Panc1 (cell line): Measurements from ENCODE around the gene GLCCI1. TPM values are rescaled to one million over a fixed set of nuclear protein-coding genes. Genes with fewer than 3 reads are reported as not detected.

Experiments used
- ATAC-seq: fragments of 200-7000 bp; cut with Tn5 transposase; 2 replicates; pipeline ENCODE4 v1.9.1; 2020; ENCODE audit warnings: mild to moderate bottlenecking, moderate library complexity
- BruUV-seq: library from RNA; stranded (reverse); fragments of 400-500 nt; replicated peaks from 2 replicates; lab custom pipeline; 2021; lab: Mats Ljungman, UMichigan
- CTCF ChIA-PET: fragments of 300-600 bp; sonication (Branson Sonifier 250); formaldehyde crosslinking; loops from one replicate; lab custom pipeline; 2022; ENCODE audit warnings: antibody characterized with exemption; lab: Charles Lee
- POLR2A ChIA-PET: fragments of 300-600 bp; sonication (Branson Sonifier 250); formaldehyde crosslinking; loops from one replicate; lab custom pipeline; 2022; ENCODE audit warnings: antibody characterized with exemption; lab: Charles Lee
- DNase-seq: peaks from one replicate; pipeline ENCODE4 v3.0.0-alpha.2; 2010; ENCODE audit warnings: low read depth, low spot score
- H3K27ac ChIP-seq: 2 replicates; pipeline ENCODE4 v1.5.1; 2011; ENCODE audit warnings: mild to moderate bottlenecking, low read length, inconsistent platforms
- H3K27me3 ChIP-seq: fragments of 200-500 bp; sonication (Bioruptor generic); 2 replicates; pipeline ENCODE4 v1.6.0; 2014; ENCODE audit warnings: low read length, inconsistent platforms; ENCODE audit not compliant: control insufficient read depth, insufficient read depth
- H3K36me3 ChIP-seq: fragments of 200-500 bp; sonication (Bioruptor generic); 2 replicates; pipeline ENCODE4 v1.5.1; 2014; ENCODE audit warnings: inconsistent platforms, mild to moderate bottlenecking, low read length, moderate library complexity; ENCODE audit not compliant: control insufficient read depth, insufficient read depth
- H3K4me1 ChIP-seq: 2 replicates; pipeline ENCODE4 v1.5.1; 2011; ENCODE audit warnings: inconsistent platforms, mild to moderate bottlenecking, low read length, moderate library complexity; ENCODE audit not compliant: control insufficient read depth, insufficient read depth
- H3K4me3 ChIP-seq, 2 experiments: 2 replicates each; pipeline ENCODE4 v1.5.1; 2011 to 2012; ENCODE audit warnings: low read depth in 2 of 2, low read length in 2 of 2, mild to moderate bottlenecking in 2 of 2, inconsistent platforms in 1 of 2, moderate library complexity in 1 of 2
- H3K9me3 ChIP-seq: fragments of 200-500 bp; sonication (Bioruptor generic); 2 replicates; pipeline ENCODE4 v1.5.1; 2014; ENCODE audit warnings: low read depth, mild to moderate bottlenecking, inconsistent platforms, low read length, moderate library complexity; ENCODE audit not compliant: control insufficient read depth, insufficient read depth
- POLR2AphosphoS5 ChIP-seq: IDR thresholded peaks from 2 replicates; pipeline ENCODE4 v1.6.1; 2012; ENCODE audit warnings: mild to moderate bottlenecking, low read depth, low read length, moderate library complexity
- SIN3A ChIP-seq: IDR thresholded peaks from 2 replicates; pipeline ENCODE4 v1.6.1; 2012; ENCODE audit warnings: low read depth, mild to moderate bottlenecking, low read length, moderate library complexity, borderline replicate concordance; ENCODE audit not compliant: insufficient read depth
- TCF7L2 ChIP-seq: IDR thresholded peaks from 2 replicates; pipeline ENCODE4 v1.6.1; 2011; ENCODE audit warnings: mild to moderate bottlenecking, low read depth, low read length, inconsistent platforms
- in situ Hi-C: cut with HindIII; loops from 2 replicates; pipeline ENCODE4 v1.10.0; 2016; ENCODE audit warnings: low sequenced_read_pairs, low pct_unique_long_range_greater_than_20kb
- intact Hi-C: fragments of 100-400 bp; cut with micrococcal nuclease; formaldehyde crosslinking; loops from one replicate; pipeline ENCODE4 v1.10.0; 2022; ENCODE audit not compliant: unreplicated experiment
- total RNA-seq: library from RNA; stranded (reverse); gene quantifications from one replicate; pipeline ENCODE4 v1.2.1, GENCODE V29; 2021; ENCODE audit not compliant: unreplicated experiment
- TF ChIP-seq, protein P1 (sequence below), 2 experiments: IDR thresholded peaks; 2 replicates each; pipeline ENCODE4 v1.6.1; 2011 to 2012; ENCODE audit warnings: low read depth in 2 of 2, control low read depth in 1 of 2, low read length in 1 of 2, mild to moderate bottlenecking in 1 of 2, moderate library complexity in 1 of 2; ENCODE audit not compliant: insufficient read depth in 1 of 2
- TF ChIP-seq, protein P2 (sequence below): fragments of 450-650 bp; IDR thresholded peaks from 2 replicates; pipeline ENCODE4 v1.5.1; 2017; ENCODE audit warnings: mild to moderate bottlenecking

Gene GLCCI1
- total RNA-seq, 1 experiment from 2014 or later: 36.4 TPM

DNA sequence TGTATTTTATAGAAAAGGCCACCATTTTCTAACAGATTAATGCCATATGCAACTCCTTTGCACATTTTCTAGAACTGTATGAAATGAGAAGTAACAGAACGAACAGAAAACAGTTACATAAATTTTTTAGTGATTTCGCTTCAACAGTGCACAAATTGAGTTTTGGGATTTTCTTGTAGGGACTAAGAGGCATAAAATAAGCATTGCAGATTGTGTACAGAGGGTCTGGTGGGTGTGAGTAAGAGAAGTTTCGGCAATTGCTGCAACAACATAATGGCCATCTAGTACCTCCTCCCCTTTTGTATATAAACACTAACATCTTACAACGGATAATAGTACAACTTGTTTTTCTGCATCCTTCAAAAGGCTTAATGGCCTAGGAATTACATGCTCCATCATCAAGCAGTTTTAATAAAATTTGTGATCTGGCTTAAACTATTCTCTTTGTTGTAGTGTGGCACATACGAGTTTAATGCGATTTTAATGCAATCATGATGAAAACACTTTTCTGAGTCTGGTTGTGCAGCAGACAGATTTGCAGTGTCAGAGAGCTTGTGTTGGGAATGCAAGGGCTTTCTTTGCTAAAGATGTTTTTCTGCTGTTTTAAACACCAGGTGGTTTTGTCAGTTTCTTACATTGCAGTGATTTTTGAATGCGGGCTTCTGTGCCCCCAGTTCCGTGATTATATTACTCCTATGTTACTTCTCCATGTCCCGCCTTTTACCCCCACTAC is 2.9 kb downstream of the GLCCI1 start:
- TF ChIP-seq, protein P1, sequence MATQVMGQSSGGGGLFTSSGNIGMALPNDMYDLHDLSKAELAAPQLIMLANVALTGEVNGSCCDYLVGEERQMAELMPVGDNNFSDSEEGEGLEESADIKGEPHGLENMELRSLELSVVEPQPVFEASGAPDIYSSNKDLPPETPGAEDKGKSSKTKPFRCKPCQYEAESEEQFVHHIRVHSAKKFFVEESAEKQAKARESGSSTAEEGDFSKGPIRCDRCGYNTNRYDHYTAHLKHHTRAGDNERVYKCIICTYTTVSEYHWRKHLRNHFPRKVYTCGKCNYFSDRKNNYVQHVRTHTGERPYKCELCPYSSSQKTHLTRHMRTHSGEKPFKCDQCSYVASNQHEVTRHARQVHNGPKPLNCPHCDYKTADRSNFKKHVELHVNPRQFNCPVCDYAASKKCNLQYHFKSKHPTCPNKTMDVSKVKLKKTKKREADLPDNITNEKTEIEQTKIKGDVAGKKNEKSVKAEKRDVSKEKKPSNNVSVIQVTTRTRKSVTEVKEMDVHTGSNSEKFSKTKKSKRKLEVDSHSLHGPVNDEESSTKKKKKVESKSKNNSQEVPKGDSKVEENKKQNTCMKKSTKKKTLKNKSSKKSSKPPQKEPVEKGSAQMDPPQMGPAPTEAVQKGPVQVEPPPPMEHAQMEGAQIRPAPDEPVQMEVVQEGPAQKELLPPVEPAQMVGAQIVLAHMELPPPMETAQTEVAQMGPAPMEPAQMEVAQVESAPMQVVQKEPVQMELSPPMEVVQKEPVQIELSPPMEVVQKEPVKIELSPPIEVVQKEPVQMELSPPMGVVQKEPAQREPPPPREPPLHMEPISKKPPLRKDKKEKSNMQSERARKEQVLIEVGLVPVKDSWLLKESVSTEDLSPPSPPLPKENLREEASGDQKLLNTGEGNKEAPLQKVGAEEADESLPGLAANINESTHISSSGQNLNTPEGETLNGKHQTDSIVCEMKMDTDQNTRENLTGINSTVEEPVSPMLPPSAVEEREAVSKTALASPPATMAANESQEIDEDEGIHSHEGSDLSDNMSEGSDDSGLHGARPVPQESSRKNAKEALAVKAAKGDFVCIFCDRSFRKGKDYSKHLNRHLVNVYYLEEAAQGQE (IDR thresholded peaks at IDR 0.05; ENCODE audit: insufficient read depth in 1 of 2, low read depth in 2 of 2, low read length in 1 of 2): no peak
- TF ChIP-seq POLR2AphosphoS5: no peak
- no peak for TF ChIP-seq SIN3A
- TF ChIP-seq, protein P2, sequence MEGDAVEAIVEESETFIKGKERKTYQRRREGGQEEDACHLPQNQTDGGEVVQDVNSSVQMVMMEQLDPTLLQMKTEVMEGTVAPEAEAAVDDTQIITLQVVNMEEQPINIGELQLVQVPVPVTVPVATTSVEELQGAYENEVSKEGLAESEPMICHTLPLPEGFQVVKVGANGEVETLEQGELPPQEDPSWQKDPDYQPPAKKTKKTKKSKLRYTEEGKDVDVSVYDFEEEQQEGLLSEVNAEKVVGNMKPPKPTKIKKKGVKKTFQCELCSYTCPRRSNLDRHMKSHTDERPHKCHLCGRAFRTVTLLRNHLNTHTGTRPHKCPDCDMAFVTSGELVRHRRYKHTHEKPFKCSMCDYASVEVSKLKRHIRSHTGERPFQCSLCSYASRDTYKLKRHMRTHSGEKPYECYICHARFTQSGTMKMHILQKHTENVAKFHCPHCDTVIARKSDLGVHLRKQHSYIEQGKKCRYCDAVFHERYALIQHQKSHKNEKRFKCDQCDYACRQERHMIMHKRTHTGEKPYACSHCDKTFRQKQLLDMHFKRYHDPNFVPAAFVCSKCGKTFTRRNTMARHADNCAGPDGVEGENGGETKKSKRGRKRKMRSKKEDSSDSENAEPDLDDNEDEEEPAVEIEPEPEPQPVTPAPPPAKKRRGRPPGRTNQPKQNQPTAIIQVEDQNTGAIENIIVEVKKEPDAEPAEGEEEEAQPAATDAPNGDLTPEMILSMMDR: no peak
- no peak for TF ChIP-seq TCF7L2
- BruUV-seq: no TSS peak
- no peaks in the 10 kb centered on the region for H3K36me3 ChIP-seq
- peak overlapping the region; percentile 49 for H3K27ac ChIP-seq
- in situ Hi-C loops (no loop called here), intact Hi-C loops (loop anchor here (10.0 kb wide), 1 partner anchor 287 kb away; no protein-coding TSS in a partner anchor)
- ChIA-PET CTCF (no interaction called here), POLR2A (no interaction called here)
- peaks cover 32% of the 10 kb centered on the region for H3K4me1 ChIP-seq
- H3K9me3 ChIP-seq: no peaks in the 10 kb centered on the region
- ATAC-seq: no peak
- DNase-seq: no peak
- H3K27me3 ChIP-seq: no peaks in the 10 kb centered on the region
- peak overlapping the region; percentile 87 to 88 for H3K4me3 ChIP-seq

DNA sequence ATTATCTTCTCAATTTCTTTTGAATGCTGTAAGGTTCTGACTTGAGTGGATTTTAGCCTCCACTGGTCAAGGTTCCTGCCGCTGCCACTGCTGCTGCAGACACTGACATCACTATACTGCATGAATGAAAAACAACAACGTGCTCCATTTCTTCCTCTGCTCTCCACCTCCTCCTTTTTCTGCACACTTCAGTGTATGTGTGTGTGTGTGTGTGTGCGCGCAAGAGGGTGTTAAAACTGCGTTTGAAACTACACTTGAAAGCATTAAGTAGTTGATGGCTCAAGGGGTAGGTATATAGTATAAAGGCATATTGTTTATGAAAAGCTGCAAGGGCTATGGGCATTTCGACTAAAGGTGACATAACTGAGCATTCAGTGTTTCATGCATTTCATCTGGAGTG is 3.5 kb downstream of the GLCCI1 start:
- H3K4me3 ChIP-seq: peak overlapping the region; percentile 87 to 88
- intact Hi-C loops (loop anchor here (10.0 kb wide), 1 partner anchor 287 kb away; no protein-coding TSS in a partner anchor), in situ Hi-C loops (no loop called here)
- no peaks in the 10 kb centered on the region for H3K27me3 ChIP-seq
- peaks cover 32% of the 10 kb centered on the region for H3K4me1 ChIP-seq
- ChIA-PET POLR2A (no interaction called here), CTCF (no interaction called here)
- H3K27ac ChIP-seq: peak overlapping the region; percentile 8
- no peaks in the 10 kb centered on the region for H3K36me3 ChIP-seq
- no peak for TF ChIP-seq TCF7L2
- TF ChIP-seq, protein P1 (IDR thresholded peaks at IDR 0.05; ENCODE audit: insufficient read depth in 1 of 2, low read depth in 2 of 2, low read length in 1 of 2): no peak
- TF ChIP-seq, protein P2: no peak
- TF ChIP-seq POLR2AphosphoS5: no peak
- no peak for TF ChIP-seq SIN3A
- DNase-seq: no peak
- no peaks in the 10 kb centered on the region for H3K9me3 ChIP-seq
- no peak for ATAC-seq
- BruUV-seq: no TSS peak
